ENCODE measurements around the gene FRS2.

FRS2 gene

DNA sequence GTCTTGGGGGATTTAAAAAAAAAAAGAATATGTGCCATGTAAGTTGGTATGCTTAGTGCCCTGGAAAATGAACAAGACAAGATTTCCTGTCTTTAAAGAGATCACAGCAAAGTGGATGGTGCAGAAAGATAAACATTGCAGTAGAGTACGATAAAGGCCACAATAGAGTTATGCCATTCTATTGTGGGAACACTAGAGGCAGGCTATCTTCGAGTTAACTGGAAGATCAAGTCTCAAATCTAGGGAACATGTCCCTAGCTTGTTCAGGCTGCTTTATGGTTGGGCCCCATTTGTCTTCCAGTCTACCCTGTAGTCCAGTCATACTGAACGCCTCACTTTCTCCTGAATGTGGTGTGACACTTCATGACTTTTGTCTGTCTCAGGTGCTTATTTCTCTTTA is 96.4 kb downstream of the FRS2 start:
- Histone ChIP-seq H3K4me3 (IDR thresholded peaks at IDR 0.05; ENCODE audit: insufficient read depth, low read depth, low read length) (no peak overlapping the region), H3K79me2 (ENCODE audit: insufficient read depth, low read depth) (no peaks in the 10 kb centered on the region), H3K36me3 (ENCODE audit: insufficient read depth) (no peaks in the 10 kb centered on the region; the same call in none of the 2 replicates), H2AFZ (ENCODE audit: low read depth) (no peak overlapping the region), H3K4me1 (ENCODE audit: low read depth, poor library complexity, severe bottlenecking) (peaks cover 13% of the 10 kb centered on the region), H3K27ac (no peak overlapping the region), H3K4me2 (no peak overlapping the region), H3K27me3 (ENCODE audit: insufficient read depth, low read depth) (no peaks in the 10 kb centered on the region), H3K9ac (no peak overlapping the region), H4K20me1 (ENCODE audit: insufficient read depth) (no peaks in the 10 kb centered on the region)
- TF ChIP-seq, protein P1, sequence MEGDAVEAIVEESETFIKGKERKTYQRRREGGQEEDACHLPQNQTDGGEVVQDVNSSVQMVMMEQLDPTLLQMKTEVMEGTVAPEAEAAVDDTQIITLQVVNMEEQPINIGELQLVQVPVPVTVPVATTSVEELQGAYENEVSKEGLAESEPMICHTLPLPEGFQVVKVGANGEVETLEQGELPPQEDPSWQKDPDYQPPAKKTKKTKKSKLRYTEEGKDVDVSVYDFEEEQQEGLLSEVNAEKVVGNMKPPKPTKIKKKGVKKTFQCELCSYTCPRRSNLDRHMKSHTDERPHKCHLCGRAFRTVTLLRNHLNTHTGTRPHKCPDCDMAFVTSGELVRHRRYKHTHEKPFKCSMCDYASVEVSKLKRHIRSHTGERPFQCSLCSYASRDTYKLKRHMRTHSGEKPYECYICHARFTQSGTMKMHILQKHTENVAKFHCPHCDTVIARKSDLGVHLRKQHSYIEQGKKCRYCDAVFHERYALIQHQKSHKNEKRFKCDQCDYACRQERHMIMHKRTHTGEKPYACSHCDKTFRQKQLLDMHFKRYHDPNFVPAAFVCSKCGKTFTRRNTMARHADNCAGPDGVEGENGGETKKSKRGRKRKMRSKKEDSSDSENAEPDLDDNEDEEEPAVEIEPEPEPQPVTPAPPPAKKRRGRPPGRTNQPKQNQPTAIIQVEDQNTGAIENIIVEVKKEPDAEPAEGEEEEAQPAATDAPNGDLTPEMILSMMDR (conservative IDR thresholded peaks at IDR 0.05; ENCODE audit: low read depth, low read length), result no peak

DNA sequence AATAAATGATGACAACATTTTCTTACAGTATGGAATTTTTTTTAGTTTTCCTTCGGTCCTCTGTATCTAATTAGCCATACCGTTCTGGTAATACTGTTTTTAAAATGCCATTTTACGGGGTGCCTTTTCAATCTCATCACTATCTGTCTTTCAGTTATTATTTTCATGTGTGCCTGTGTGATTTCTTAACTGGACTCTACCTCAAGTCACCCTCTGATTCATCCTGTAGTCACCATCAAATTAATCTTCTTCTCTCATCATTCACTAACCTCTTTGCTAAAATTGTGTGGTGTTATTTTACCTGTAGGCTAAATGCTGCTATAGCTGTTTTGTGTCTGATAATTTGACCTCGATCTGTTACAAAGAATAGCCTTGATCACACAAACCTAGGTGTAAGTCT is 99.0 kb downstream of the FRS2 start:
- Histone ChIP-seq H3K27ac (no peak overlapping the region; the same call in 1 of the 2 replicates), H2AFZ (ENCODE audit: low read depth) (no peak overlapping the region), H3K9ac (no peak overlapping the region), H3K4me2 (no peak overlapping the region), H3K4me1 (ENCODE audit: low read depth, poor library complexity, severe bottlenecking) (peaks cover 22% of the 10 kb centered on the region), H3K36me3 (ENCODE audit: insufficient read depth) (no peaks in the 10 kb centered on the region; the same call in 1 of the 2 replicates), H3K27me3 (ENCODE audit: insufficient read depth, low read depth) (no peaks in the 10 kb centered on the region), H3K79me2 (ENCODE audit: insufficient read depth, low read depth) (no peaks in the 10 kb centered on the region), H4K20me1 (ENCODE audit: insufficient read depth) (no peaks in the 10 kb centered on the region), H3K4me3 (IDR thresholded peaks at IDR 0.05; ENCODE audit: insufficient read depth, low read depth, low read length) (no peak overlapping the region)
- TF ChIP-seq, protein P1 (conservative IDR thresholded peaks at IDR 0.05; ENCODE audit: low read depth, low read length), result no peak

DNA sequence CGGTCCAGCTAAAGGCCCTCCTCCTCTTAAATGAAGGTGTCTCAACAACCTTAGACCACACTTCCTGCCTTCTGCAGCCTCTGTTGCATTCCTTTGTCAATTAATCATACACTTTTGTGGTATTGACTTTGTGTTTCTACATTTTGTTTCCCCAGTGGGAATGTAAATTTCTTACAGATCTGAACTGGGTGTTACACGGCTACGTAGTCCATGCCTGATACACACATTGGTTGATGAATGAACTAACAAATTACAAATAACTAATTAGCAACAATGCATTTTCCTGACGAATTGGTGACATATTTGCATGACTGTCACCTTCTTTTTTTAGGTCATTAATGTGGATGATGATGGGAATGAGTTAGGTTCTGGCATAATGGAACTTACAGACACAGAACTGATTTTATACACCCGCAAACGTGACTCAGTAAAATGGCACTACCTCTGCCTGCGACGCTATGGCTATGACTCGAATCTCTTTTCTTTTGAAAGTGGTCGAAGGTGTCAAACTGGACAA is 99.9 kb downstream of the FRS2 start:
- Histone ChIP-seq H3K79me2 (ENCODE audit: insufficient read depth, low read depth) (no peaks in the 10 kb centered on the region), H2AFZ (ENCODE audit: low read depth) (no peak overlapping the region), H3K9ac (no peak overlapping the region), H3K4me1 (ENCODE audit: low read depth, poor library complexity, severe bottlenecking) (peaks cover 22% of the 10 kb centered on the region), H3K4me2 (no peak overlapping the region; the same call in 1 of the 2 replicates), H3K27me3 (ENCODE audit: insufficient read depth, low read depth) (no peaks in the 10 kb centered on the region), H3K4me3 (IDR thresholded peaks at IDR 0.05; ENCODE audit: insufficient read depth, low read depth, low read length) (no peak overlapping the region), H3K27ac (no peak overlapping the region), H4K20me1 (ENCODE audit: insufficient read depth) (no peaks in the 10 kb centered on the region), H3K36me3 (ENCODE audit: insufficient read depth) (no peaks in the 10 kb centered on the region; the same call in 1 of the 2 replicates)
- TF ChIP-seq, protein P1 (conservative IDR thresholded peaks at IDR 0.05; ENCODE audit: low read depth, low read length), result no peak

DNA sequence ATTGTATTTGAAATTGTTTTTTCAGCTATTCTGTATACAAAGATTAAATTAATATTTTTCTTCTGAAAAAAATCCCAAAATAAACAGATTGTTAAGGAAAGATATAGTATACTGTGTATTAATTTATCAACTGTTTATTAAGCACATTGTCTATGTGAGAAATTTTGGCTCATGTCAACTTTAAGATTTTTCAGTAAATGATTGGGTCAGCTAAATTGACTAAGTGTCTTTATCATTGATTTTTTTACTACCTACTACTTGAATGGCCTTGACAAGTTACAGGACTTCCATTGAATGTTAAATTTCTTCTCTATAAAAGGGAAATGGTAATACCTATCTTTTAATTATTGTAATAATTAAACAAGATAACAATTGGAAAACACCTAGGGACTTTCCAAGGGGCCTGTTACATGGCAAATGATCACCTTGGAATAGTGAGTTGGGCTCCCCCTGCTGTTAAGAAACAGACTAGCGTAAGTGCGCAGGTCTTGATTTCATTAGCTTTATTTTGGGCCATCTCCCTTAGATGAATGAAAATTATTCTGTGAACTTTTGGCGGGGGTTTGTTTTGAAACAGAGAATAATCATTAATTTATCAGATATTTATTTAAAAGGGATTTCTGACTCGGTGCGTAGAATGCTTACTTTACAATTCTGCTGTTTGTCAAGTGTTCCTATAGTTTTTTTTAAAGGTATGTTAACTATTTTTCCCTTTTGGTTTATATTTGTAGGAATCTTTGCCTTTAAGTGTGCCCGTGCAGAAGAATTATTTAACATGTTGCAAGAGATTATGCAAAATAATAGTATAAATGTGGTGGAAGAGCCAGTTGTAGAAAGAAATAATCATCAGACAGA is 100.6 kb downstream of the FRS2 start:
- H2AFZ ChIP-seq (ENCODE audit: low read depth), result no peak overlapping the region
- no peak overlapping the region for H3K9ac ChIP-seq
- no peaks in the 10 kb centered on the region; the same call in 1 of the 2 replicates for H3K36me3 ChIP-seq (ENCODE audit: insufficient read depth)
- H3K27me3 ChIP-seq (ENCODE audit: insufficient read depth, low read depth), result no peaks in the 10 kb centered on the region
- peak overlapping the region; percentile 10 for H3K4me2 ChIP-seq
- H3K4me1 ChIP-seq (ENCODE audit: low read depth, poor library complexity, severe bottlenecking), result peaks cover 22% of the 10 kb centered on the region
- H3K79me2 ChIP-seq (ENCODE audit: insufficient read depth, low read depth), result no peaks in the 10 kb centered on the region
- TF ChIP-seq, protein P1 (conservative IDR thresholded peaks at IDR 0.05; ENCODE audit: low read depth, low read length), result peak; percentile 95
- H3K27ac ChIP-seq, result no peak overlapping the region
- no peak overlapping the region for H3K4me3 ChIP-seq (IDR thresholded peaks at IDR 0.05; ENCODE audit: insufficient read depth, low read depth, low read length)
- H4K20me1 ChIP-seq (ENCODE audit: insufficient read depth), result no peaks in the 10 kb centered on the region

Data from KMS-11 (cell line).